HG02981 (cell line): Measurements from ENCODE around the gene CATSPERE.

Source experiments
- ATAC-seq: cut with Tn5 transposase; IDR thresholded peaks from one replicate; pipeline ENCODE4 v1.9.1; 2021; ENCODE audit warnings: mild to moderate bottlenecking, moderate library complexity; ENCODE audit not compliant: unreplicated experiment

CATSPERE gene

DNA sequence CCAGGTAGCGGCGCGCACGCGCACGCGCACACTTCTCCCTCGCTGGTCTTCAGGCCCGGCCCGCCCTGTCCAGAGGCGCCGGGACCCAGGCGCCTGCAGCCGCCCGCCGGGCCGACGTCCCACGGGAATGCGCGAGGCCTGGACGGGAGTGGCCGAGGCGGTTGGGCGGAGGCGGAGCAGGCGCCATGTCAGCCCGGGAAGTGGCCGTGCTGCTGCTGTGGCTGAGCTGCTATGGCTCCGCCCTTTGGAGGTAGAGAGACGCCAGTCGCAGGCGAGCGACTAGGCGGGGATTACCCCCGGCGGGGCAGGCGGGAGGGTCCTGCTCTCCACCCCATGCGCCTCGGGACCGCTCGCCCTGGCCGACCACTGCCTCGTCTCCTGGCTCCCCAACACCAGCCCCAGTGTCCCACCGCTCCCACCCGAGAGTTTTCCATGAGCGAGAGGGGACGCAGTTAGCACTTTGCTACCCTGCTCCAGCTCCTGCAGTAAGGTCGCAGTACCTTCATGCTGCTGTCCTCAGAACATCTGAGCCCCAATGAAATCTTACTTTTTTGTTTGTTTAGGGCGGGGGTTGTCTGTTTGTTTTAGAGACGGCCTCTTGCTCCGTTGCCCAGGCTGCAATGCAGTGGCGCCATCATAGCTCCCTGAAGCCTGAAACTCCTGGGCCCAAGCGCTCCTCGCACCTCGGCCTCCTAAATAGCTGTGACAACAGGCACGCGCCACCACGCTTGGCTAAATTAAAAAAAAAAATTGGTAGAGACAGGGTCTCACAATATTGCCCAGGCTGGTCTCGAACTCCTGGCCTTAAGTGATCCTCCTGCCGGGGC is at the start of gene CATSPERE:
Gene CATSPERE (plus strand): TSS at position 29 of the 827 bp plus-strand sequence. CDS start 157 bp downstream, at position 186.
- ATAC-seq: peak; percentile 99

- ATAC-seq: no peak
Observed at GRCh38 chr1:244412176-244412575, 48.9 kb upstream of the CATSPERE start.

DNA sequence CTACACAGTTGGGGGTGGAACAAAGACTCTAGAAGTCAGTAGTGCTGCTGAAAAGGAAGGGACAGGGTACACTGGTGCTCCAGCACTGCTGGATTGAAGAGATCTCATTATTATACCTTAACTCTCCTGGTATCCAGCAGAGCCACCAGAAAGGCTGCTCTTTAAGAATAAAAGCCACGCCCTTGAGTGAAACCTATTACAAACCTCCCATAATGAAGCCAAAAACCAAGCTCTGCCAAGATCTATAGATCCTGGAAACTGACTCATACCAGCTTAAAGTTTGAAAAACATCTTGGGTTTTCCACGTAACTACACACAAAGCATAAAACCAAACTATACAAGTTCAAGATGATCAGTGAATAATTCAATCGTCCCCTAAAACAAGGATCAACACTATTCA is 47.3 kb upstream of the CATSPERE start:
- no peak for ATAC-seq

GRCh38 chr1:244414543-244414942 is 46.5 kb upstream of the CATSPERE start:
- no peak for ATAC-seq

- no peak for ATAC-seq
Observed at GRCh38 chr1:244419024-244419423, 42.0 kb upstream of the CATSPERE start.

DNA sequence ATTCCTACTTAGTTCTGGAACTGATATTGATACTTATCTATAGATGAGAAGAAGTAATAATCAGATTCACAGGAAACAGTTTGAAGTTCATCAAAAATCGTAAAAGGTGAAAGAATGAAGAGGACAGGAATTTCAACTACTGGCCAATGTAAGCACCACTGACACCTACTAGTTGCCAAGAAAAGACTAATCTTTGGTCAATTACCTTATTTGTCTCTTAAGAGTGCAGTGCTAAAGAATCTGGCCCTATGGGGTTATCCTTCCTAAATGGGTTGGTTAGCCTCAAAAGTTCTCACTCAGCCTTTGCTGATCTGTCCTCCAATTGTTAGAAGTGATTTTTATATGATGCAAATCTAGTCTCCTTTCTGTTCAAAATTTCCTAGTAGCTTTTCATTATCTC is 38.9 kb upstream of the CATSPERE start:
- no peak for ATAC-seq

- ATAC-seq: no peak
Observed at GRCh38 chr1:244424649-244425334, 36.3 kb upstream of the CATSPERE start.

- ATAC-seq: no peak
Observed at GRCh38 chr1:244427647-244428046, 33.4 kb upstream of the CATSPERE start.

DNA sequence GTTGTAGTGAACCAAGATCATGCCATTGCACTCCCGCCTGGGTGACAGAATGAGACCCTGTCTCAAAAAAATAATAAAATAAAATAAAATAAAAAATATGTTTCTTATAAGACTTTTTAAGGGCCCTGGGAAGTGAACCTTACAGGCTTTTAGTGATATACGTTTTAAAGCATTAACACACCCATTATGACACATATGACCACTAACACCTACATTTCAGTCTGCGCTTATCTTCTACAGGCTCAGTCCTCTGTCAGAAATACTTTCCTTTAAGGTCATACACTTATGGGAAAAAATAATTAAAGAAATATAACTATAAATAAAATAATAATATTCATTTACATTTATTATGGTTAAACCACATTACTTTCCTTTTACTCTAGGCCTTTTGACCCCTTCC is 31.3 kb upstream of the CATSPERE start:
- no peak for ATAC-seq

GRCh38 chr1:244431166-244431565 is 29.9 kb upstream of the CATSPERE start:
- no peak for ATAC-seq

- ATAC-seq: no peak
Observed at GRCh38 chr1:244435562-244436205, 25.4 kb upstream of the CATSPERE start.

- no peak for ATAC-seq
Observed at GRCh38 chr1:244436336-244437085, 24.6 kb upstream of the CATSPERE start.

- no peak for ATAC-seq
Observed at GRCh38 chr1:244437086-244437468, 24.0 kb upstream of the CATSPERE start.

- ATAC-seq: no peak
Observed at GRCh38 chr1:244439391-244440032, 21.6 kb upstream of the CATSPERE start.

DNA sequence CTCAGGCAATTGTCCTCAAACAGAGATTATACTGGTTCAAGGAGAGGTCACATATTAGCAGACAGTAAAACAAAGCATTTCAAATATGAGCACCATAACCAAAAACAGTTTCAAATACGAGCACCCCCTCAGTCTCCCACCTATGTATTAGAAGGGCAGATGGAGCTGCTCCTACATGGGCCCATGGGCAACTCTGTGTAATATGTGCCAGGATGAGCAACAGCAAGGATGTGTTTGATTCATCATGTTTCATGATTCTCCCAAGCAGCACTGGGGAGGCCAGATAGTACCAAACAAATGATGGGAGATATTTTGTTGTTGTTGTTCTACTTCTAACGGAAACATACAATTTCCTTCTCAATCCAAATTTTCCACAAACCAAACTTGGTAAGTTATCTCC is 18.2 kb upstream of the CATSPERE start:
- ATAC-seq: no peak

DNA sequence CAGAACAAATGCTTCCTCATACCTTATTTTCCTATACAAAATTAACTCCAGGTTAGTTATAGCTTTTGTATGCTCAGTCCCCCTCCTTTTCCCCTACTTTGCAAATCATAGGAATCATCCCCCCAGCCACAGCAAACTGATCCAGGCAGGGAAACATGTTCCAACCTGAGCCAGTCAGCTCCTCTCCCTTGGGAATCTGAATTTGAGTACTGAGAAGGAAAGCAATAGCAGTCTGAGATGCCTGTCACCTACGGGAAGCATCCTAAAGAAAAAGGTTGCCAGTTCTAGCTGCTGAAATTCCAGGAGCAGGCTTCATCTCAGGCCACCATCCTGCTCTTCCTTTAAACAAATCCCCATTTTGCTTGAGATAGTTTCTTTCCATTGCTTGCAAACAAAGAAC is 16.2 kb upstream of the CATSPERE start:
- ATAC-seq: no peak

DNA sequence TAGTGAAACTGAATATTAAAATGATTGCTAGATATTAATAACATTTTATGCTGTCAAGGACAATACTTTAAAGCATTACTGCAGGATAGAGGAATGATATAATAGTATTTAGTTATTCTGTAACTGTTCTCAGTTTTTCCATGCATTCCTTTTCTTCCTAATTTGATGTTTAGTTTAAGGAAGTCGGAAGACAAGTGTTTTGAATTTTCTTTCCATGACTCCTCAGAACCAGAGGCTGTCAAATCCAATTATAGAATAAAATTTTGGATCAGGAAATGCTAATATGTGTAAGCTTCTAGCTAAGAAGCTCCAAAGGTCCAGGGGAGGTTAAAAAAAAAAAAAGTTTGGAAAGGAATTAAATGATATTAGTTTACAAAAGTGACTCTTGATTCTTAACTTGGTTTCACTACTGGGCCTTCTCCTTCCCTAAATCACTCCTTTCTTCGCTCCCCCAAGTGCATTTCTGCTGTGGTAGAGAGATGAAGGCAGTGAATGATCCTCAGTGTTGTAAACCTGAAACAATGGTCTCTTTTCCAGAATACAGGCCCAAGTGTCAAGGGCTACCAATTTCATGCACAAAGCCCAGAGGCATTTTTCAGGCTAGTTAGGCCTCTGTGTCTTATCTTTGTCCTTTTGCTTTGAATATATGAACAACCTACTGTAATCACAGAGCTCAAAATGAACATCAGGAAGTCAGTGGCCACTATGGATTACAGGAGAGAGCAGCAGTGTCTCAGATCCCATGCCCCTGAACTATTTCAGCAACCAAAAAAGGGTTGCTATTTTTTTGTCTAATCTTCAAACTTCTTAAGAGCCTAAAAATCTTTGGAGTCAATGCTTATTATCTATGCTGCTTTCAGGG is 15.5 kb upstream of the CATSPERE start:
- ATAC-seq: no peak

DNA sequence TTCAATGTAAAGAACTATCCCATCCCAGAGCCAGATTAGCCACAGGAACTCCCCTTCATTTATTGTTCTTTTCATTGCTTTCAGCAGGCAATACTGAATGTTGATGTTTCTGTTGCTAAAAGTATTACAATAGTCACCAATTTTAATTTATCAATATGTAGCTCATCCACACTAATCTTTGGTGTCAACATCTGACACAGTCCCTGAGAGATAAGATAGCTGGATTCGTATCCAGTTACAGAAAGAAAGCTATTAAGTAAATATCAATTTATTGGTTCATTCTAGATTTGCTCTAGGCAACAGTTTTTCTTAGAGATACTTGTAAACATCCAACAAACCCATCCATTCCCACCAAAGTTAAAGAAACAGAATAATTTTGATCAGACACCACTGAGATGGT is 14.0 kb upstream of the CATSPERE start:
- ATAC-seq: no peak

- ATAC-seq: no peak
Observed at GRCh38 chr1:244447552-244447951, 13.5 kb upstream of the CATSPERE start.
